GM23338 (cell line): ENCODE measurements around the gene NET1. TPM values are rescaled to one million over a fixed set of nuclear protein-coding genes. Genes with fewer than 3 reads are reported as not detected.

Source experiments
- ATAC-seq: fragments of 200-7000 bp; cut with Tn5 transposase; 3 replicates; pipeline ENCODE4 v1.9.1; 2020
- DNase-seq: peaks from one replicate; pipeline ENCODE4 v3.0.0-alpha.2; 2015; ENCODE audit warnings: low spot score
- H2AFZ ChIP-seq: fragments of 200-600 bp; sonication (generic); 2 replicates; pipeline ENCODE4 v1.8.0; 2016; ENCODE audit warnings: antibody characterized with exemption, mild to moderate bottlenecking, moderate library complexity
- H3F3A ChIP-seq: fragments of 200-600 bp; sonication (generic); replicated peaks from 2 replicates; pipeline ENCODE4 v1.8.0; 2017; ENCODE audit warnings: antibody characterized with exemption, mixed run types, low read depth
- H3K27ac ChIP-seq: fragments of 200-600 bp; sonication (generic); 2 replicates; pipeline ENCODE4 v1.6.1; 2016; ENCODE audit warnings: low read depth
- H3K27me3 ChIP-seq: fragments of 200-600 bp; sonication (generic); 2 replicates; pipeline ENCODE4 v1.8.0; 2016; ENCODE audit warnings: mild to moderate bottlenecking, mixed run types, moderate library complexity; ENCODE audit not compliant: insufficient read depth
- H3K36me3 ChIP-seq: fragments of 200-600 bp; sonication (generic); 2 replicates; pipeline ENCODE4 v1.8.0; 2016; ENCODE audit warnings: mild to moderate bottlenecking; ENCODE audit not compliant: insufficient read depth
- H3K4me1 ChIP-seq: fragments of 200-600 bp; sonication (generic); 2 replicates; pipeline ENCODE4 v1.8.0; 2016; ENCODE audit warnings: mild to moderate bottlenecking, moderate library complexity; ENCODE audit not compliant: insufficient read depth
- H3K4me2 ChIP-seq: fragments of 200-600 bp; sonication (generic); 2 replicates; pipeline ENCODE4 v1.7.1; 2017; ENCODE audit warnings: mixed run types
- H3K4me3 ChIP-seq: fragments of 200-600 bp; sonication (generic); 2 replicates; pipeline ENCODE4 v1.6.1; 2016; ENCODE audit warnings: mixed run types
- H3K79me2 ChIP-seq: fragments of 200-600 bp; sonication (generic); replicated peaks from 2 replicates; pipeline ENCODE4 v1.8.0; 2017; ENCODE audit warnings: mild to moderate bottlenecking; ENCODE audit not compliant: insufficient read depth
- H3K9me2 ChIP-seq: fragments of 200-600 bp; sonication (generic); 2 replicates; pipeline ENCODE4 v1.8.0; 2017; ENCODE audit not compliant: insufficient read depth
- H4K20me1 ChIP-seq: fragments of 200-600 bp; sonication (generic); replicated peaks from 2 replicates; pipeline ENCODE4 v1.8.0; 2017; ENCODE audit warnings: mild to moderate bottlenecking; ENCODE audit not compliant: insufficient read depth
- H3K27ac Mint-ChIP-seq: 2 replicates; pipeline ENCODE4 v1.8.0; 2020; ENCODE audit warnings: inconsistent platforms, mild to moderate bottlenecking, moderate library complexity, mixed read lengths
- H3K27me3 Mint-ChIP-seq: 3 replicates; pipeline ENCODE4 v1.8.0; 2022; ENCODE audit warnings: low read depth, mild to moderate bottlenecking, moderate library complexity, mixed read lengths, inconsistent platforms; ENCODE audit not compliant: insufficient read depth, poor library complexity
- H3K36me3 Mint-ChIP-seq: 3 replicates; pipeline ENCODE4 v1.8.0; 2021; ENCODE audit warnings: low read depth, mild to moderate bottlenecking, inconsistent platforms, moderate library complexity, mixed read lengths
- H3K4me1 Mint-ChIP-seq: 3 replicates; pipeline ENCODE4 v1.8.0; 2020; ENCODE audit warnings: mild to moderate bottlenecking, inconsistent platforms, mixed read lengths
- H3K4me3 Mint-ChIP-seq: 3 replicates; pipeline ENCODE4 v1.8.0; 2021; ENCODE audit warnings: moderate library complexity, mild to moderate bottlenecking, inconsistent platforms, mixed read lengths
- H3K9me3 Mint-ChIP-seq: 3 replicates; pipeline ENCODE4 v1.8.0; 2020; ENCODE audit warnings: moderate library complexity, mild to moderate bottlenecking, inconsistent platforms, mixed read lengths
- CREB1 ChIP-seq: fragments of 250-450 bp; sonication (Bioruptor Pico); IDR thresholded peaks from 2 replicates; pipeline ENCODE4 v1.5.0; 2020; ENCODE audit warnings: low read depth, mild to moderate bottlenecking, moderate library complexity
- CTCF ChIP-seq, 2 experiments: fragments of 200-600 bp in 1 of 2; sonication (generic) in 1 of 2; conservative IDR thresholded peaks; 2 replicates each; pipeline versions ENCODE4 v1.5.1 to v1.6.1; 2016 to 2017; ENCODE audit warnings: antibody characterized with exemption in 2 of 2, low read depth in 2 of 2, mild to moderate bottlenecking in 2 of 2, moderate library complexity in 1 of 2
- ETS1 ChIP-seq: IDR thresholded peaks from 2 replicates; pipeline ENCODE4 v1.6.1; 2016; ENCODE audit warnings: antibody characterized with exemption
- EZH2 ChIP-seq: fragments of 200-600 bp; sonication (generic); IDR thresholded peaks from one replicate; pipeline ENCODE4 v1.8.0; 2017; ENCODE audit warnings: antibody characterized with exemption, mild to moderate bottlenecking, low read depth; ENCODE audit not compliant: unreplicated experiment
- JUNB ChIP-seq: IDR thresholded peaks from one replicate; pipeline ENCODE4 v1.6.1; 2016; ENCODE audit warnings: antibody characterized with exemption; ENCODE audit not compliant: unreplicated experiment
- NANOG ChIP-seq: IDR thresholded peaks from 2 replicates; pipeline ENCODE4 v1.6.1; 2016; ENCODE audit warnings: antibody characterized with exemption, borderline replicate concordance
- POLR2AphosphoS5 ChIP-seq: IDR thresholded peaks from 2 replicates; pipeline ENCODE4 v1.6.1; 2016; ENCODE audit warnings: antibody characterized with exemption, low read depth
- REST ChIP-seq: IDR thresholded peaks from one replicate; pipeline ENCODE4 v1.6.1; 2018; ENCODE audit warnings: antibody characterized with exemption; ENCODE audit not compliant: unreplicated experiment
- STAT1 ChIP-seq: IDR thresholded peaks from one replicate; pipeline ENCODE4 v1.6.1; 2016; ENCODE audit warnings: antibody characterized with exemption; ENCODE audit not compliant: unreplicated experiment
- ZNF114 ChIP-seq: fragments of 250-450 bp; sonication (Bioruptor Pico); IDR thresholded peaks from 2 replicates; pipeline ENCODE4 v1.5.0; 2020; ENCODE audit warnings: mild to moderate bottlenecking, moderate library complexity
- ZNF331 ChIP-seq: fragments of 250-450 bp; sonication (Bioruptor Pico); IDR thresholded peaks from 2 replicates; pipeline ENCODE4 v1.5.0; 2020; ENCODE audit warnings: low read depth, mild to moderate bottlenecking, moderate library complexity
- ZNF462 ChIP-seq: fragments of 250-450 bp; sonication (Bioruptor Pico); IDR thresholded peaks from 2 replicates; pipeline ENCODE4 v1.5.0; 2020; ENCODE audit warnings: mild to moderate bottlenecking, moderate library complexity
- polyA plus RNA-seq: library from polyadenylated mRNA; unstranded; fragments of >200 nt; fragmentation: Nextera tagmentation; extraction: Ambion mirVana; gene quantifications from 2 replicates; pipeline ENCODE4 v1.2.1, GENCODE V29; 2016
- total RNA-seq: library from RNA; depleted of rRNA; stranded (reverse); fragments of >200 nt; shearing (Covaris generic); gene quantifications from 2 replicates; pipeline ENCODE4 v1.2.3, GENCODE V29; 2014

NET1 gene
- total and polyA plus RNA-seq, 2 experiments from 2014 or later: 47.9 to 93.9 TPM

- peaks cover 8% of the 10 kb centered on the region; the same call in 1 of the 2 replicates for H3F3A ChIP-seq
- H3K4me3 Mint-ChIP-seq: no peak overlapping the region
- no peaks in the 10 kb centered on the region for H3K36me3 ChIP-seq
- no peak overlapping the region for H3K27ac ChIP-seq
- DNase-seq (no peak), ATAC-seq (no peak)
- H3K27ac Mint-ChIP-seq: no peak overlapping the region
- peaks cover 23% of the 10 kb centered on the region for H3K27me3 Mint-ChIP-seq
- H3K4me1 Mint-ChIP-seq: peaks cover 9% of the 10 kb centered on the region
- no peaks in the 10 kb centered on the region for H3K79me2 ChIP-seq
- H3K4me2 ChIP-seq: no peak overlapping the region
- no peak overlapping the region for H2AFZ ChIP-seq
- H3K36me3 Mint-ChIP-seq: no peaks in the 10 kb centered on the region; the same call in 2 of the 3 replicates
- H3K27me3 ChIP-seq: no peaks in the 10 kb centered on the region
- H3K4me3 ChIP-seq: no peak overlapping the region
- no peaks in the 10 kb centered on the region for H3K9me2 ChIP-seq
- H3K9me3 Mint-ChIP-seq: peaks cover 3% of the 10 kb centered on the region; the same call in 1 of the 3 replicates
- H3K4me1 ChIP-seq: peaks cover 13% of the 10 kb centered on the region
- no peak for TF ChIP-seq CREB1 (CRISPR knock-in tag)
- TF ChIP-seq ZNF462: no peak
- no peak for TF ChIP-seq NANOG
- TF ChIP-seq REST: no peak
- TF ChIP-seq EZH2: no peak
- TF ChIP-seq CTCF (conservative IDR thresholded peaks at IDR 0.05; ENCODE audit: low read depth in 2 of 2): no peak
- TF ChIP-seq ZNF114 (CRISPR knock-in tag): no peak
- TF ChIP-seq POLR2AphosphoS5: no peak
- TF ChIP-seq STAT1: no peak
- TF ChIP-seq ETS1: no peak
- no peak for TF ChIP-seq ZNF331
- TF ChIP-seq JUNB: no peak
- no peaks in the 10 kb centered on the region for H4K20me1 ChIP-seq
Observed at GRCh38 chr10:5480162-5480941, 68.0 kb downstream of the NET1 start.
